GM19351 (cell line): ENCODE data around the gene GIGYF1.
"Not testable (repeated sequence)": the region's sequence is repeated elsewhere in the genome, so short reads cannot be mapped to it uniquely, and the experiment has no call there.

Experiments used
- ATAC-seq: cut with Tn5 transposase; IDR thresholded peaks from one replicate; pipeline ENCODE4 v1.9.1; 2021; ENCODE audit warnings: mild to moderate bottlenecking, moderate library complexity; ENCODE audit not compliant: unreplicated experiment

Gene GIGYF1

GRCh38 chr7:100673302-100673941, 20.6 kb downstream of the GIGYF1 start, which contains the start of gene GNB2:
Gene GNB2, plus strand, starts transcription at chr7:100673740. Its CDS starts 2,526 bp downstream, at chr7:100676266.
- peak; percentile 48 for ATAC-seq

DNA sequence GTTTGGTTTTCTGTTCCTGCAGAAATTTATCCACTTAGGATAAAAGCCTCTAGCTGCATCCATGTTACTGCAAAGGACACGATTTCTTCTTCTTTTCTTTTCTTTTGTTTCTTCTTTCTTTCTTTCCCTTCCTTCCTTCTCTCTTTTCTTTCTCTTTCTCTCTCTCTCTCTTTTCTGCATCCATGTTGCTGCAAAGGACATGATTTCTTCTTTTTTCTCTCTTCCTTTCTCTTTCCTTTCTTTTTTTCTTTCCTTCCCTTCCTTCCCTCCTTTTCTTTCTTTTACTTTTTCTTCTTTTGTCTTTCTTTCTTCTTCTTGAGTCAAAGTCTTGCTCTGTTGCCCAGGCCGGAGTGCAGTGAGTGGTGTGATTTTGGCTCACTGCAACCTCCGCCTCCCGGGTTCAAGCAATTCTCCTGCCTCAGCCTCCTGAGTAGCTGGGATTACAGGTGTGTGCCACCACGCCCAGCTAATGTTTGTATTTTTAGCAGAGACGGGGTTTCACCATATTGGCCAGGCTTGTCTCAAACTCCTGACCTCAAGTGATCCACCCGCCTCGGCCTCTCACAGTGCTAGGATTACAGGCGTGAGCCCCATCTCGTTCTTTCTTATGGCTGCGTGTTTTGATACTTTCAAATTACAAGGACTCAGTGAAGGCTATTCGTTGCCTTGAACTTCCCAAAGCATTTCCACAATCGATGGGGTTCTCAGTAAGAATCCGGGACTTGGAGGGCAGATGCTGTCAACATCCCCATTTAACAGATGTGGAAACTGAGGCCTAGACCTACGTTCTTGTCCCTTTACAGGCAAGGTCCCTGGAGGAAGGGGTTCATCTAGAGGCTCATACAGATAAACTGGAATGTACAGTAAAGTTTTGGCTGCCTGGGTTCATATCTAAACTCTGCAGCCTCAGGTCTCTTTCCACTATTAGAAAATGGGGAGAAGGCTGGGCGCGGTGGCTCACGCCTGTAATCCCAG, 22.4 kb downstream of the GIGYF1 start:
- no peak for ATAC-seq

- ATAC-seq: no peak
These were observed 24.0 kb downstream of the GIGYF1 start for GRCh38 chr7:100670074-100670473.

GRCh38 chr7:100669106-100669505, 24.9 kb downstream of the GIGYF1 start:
- ATAC-seq: not testable (repeated sequence)

DNA sequence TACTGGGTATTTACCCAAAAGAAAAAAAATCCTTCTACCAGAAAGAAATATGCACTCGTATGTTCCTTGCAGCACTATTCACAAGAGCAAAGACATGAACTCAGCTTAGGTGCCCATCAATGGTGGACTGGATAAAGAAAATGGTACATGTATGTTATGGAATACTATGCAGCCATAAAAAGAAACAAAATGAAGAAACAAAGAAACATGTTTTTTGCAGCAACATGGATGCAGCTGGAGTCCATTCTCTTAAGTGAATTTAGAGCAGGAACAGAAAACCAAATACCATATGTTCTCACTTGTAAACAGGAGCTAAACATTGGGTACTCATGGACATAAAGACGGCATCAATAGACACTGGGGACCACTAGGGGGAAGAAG, 26.0 kb downstream of the GIGYF1 start:
- ATAC-seq: no peak

DNA sequence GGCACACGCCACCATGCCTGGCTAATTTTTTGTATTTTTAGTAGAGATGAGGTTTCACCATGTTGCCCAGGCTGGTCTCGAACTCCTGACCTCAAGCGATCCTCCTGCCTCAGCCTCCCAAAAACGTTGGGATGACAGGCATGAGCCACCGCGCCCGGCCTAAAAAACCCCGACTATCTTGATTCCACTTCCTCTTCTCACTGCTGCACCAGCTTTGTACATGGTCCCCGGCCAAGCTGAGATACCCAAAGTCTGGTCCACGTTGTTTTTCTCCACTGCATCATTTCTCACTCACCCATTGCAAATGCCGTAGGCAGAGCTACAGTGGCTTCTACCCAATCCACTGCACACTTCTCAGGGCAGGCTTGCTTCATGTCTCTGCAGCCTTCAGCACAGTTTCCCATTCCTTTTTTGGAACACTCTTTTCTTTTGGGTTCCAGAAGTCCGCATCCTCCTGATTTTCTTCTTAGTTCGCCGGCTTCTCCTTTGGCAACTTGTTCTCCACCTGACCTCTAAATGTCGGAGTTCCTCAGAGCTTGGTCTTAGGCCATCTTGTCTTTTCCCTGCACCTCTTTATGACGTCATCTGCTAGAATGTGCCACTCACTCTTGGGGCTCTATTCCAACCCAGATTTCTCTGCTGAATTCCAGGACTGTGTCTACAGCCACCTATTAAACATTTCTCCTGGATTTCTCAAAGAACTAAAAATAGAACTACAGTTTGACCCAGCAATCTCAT, 26.6 kb downstream of the GIGYF1 start:
- no peak for ATAC-seq

- ATAC-seq: no peak
These were observed 28.8 kb downstream of the GIGYF1 start for GRCh38 chr7:100665168-100665726.

DNA sequence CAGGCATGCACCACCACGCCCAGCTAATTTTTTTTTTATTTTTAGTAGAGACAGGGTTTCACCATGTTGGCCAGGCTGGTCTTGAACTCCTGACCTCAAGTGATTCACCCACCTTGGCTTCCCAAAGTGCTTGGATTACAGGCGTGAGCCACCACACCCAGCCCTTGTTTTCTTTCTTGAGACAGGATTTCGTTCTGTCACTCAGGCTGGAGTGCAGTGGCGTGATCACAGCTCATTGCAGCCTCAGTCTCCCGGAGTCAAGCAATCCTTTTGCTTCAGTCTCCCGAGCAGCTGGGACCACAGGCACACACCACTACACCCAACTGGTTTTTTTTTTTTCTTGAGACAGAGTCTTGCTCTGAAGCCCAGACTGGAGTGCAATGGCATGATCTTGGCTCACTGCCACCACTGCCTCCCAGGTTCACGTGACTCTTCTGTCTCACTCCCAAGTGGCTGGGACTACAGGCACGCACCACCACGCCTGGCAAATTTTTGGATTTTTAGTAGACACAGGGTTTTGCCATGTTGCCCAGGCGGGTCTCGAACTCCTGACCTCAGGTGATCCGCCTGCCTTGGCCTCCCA, 31.8 kb downstream of the GIGYF1 start:
- not testable (repeated sequence) for ATAC-seq

- ATAC-seq: no peak
These were observed 38.0 kb downstream of the GIGYF1 start, which contains the start of gene ACTL6B for GRCh38 chr7:100655908-100656674. Gene ACTL6B, minus strand, starts transcription at chr7:100656448. Its CDS starts 94 bp downstream, at chr7:100656354.

GRCh38 chr7:100654908-100655831, 38.9 kb downstream of the GIGYF1 start:
- ATAC-seq: no peak

- ATAC-seq: no peak
These were observed 44.1 kb downstream of the GIGYF1 start for GRCh38 chr7:100649826-100650565.

DNA sequence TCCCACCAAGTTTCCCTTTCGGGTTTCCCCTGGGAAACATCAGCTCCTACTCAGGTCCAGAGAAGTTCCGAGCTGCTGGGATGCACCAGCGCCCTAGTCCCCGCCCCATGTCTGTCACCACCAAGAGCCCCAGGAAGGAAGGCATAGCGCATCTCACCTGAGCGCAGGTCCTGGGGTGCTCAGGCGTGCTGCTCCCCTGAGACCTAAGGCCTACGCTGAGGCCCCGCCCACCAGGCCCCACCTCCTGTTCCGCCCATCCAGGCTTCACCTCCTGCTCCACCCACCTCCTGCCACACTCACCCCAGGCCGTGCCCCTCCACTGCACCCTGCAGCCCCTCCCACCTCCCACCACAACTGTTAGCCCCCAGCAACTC, 51.5 kb downstream of the GIGYF1 start:
- peak; percentile 63 for ATAC-seq

DNA sequence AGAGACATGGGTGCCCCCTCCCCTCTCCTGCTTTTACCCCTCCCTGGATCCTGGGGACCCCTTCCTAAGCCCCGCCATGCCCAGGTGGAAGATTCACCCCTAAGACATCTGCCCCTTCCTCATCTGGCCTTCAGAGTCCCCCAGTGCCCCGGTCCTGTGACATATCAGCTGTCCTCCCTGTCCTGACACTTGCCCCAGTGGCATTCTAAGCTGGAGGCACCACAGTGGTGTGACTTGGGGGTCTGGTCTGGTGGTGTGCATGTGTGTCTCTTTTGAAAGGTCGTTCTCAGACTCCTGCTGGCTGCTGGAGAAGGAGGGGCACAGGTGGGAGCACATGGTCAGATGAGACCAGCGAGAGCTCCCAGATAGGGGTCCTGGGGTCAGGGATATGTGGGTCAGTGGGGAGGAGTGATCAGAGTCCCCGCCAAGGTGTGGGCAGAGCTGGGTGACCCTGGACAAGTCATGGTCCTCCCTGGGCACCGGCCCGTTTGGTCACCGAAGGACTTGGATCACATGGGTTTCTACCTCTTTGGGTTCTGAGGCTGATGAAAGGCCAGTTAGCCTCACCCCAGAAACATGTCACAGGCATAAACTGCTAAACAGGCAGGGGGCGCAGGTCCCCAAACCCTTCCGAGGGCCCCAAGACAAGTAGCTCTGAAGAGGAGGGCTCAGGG, 52.1 kb downstream of the GIGYF1 start:
- ATAC-seq: no peak

DNA sequence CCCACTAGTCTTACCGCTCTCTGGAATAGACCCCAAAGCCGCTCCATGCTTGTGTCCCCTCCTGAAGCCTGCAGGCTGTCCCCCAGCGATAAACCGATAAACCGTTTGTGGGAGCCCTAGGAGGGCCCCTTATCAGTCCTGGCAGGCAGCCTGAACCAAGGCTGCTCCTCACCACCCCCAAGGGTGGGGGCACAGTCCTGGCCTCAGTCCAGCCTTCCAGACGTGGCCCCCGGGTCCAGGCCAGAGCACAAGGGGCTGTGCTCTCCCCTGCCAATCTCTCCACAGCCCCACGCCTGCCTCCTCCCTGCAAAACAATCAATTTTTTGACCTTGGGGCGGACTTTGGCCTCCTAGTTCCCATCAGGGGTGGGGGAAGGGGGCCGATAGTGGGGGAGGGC, 52.6 kb downstream of the GIGYF1 start, which contains the start of gene TFR2:
Gene TFR2 (minus strand): TSS at position 90 of the 397 bp plus-strand sequence. CDS start 43 bp downstream, at position 47.
- no peak for ATAC-seq

GRCh38 chr7:100640517-100641440, 53.3 kb downstream of the GIGYF1 start:
- ATAC-seq: no peak

DNA sequence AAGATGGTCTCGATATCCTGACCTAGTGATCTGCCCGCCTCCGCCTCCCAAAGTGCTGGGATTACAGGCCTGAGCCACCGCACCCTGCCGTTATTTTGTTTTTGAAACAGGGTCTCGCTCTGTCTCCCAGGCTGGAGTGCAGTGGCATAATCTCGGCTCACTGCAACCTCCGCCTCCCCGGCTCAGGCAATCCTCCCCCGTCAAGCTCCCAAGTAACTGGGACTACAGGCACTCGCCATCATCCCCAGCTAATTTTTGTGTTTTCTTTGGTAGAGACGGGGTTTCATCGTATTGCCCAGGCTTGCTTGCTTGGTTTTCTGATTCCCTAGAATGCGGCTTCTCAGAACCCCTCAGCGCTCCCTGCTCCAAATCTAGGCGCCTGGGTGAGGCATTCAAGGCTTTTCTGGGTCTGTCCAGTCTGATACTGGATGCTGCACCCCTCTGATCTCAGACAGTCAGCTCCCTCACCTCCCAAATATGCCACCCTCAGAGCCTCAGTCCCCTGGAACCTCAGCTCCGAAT, 54.0 kb downstream of the GIGYF1 start:
- no peak for ATAC-seq
